EH (cell line): Measurements from ENCODE around the gene THG1L.
A peak's percentile ranks its signal among the peaks of the same experiment; 100 is the strongest.

Experiments used
- DNase-seq: peaks from one replicate; pipeline ENCODE4 v3.0.0-alpha.2; 2015; ENCODE audit warnings: low read depth

The THG1L gene

GRCh38 chr5:157758706-157759105 is 27.5 kb downstream of the THG1L start:
- no peak for DNase-seq

- peak; percentile 74 for DNase-seq
Measured at GRCh38 chr5:157761690-157762621, 30.7 kb downstream of the THG1L start.

- DNase-seq, result no peak
Measured at GRCh38 chr5:157764531-157764930, 33.3 kb downstream of the THG1L start.

DNA sequence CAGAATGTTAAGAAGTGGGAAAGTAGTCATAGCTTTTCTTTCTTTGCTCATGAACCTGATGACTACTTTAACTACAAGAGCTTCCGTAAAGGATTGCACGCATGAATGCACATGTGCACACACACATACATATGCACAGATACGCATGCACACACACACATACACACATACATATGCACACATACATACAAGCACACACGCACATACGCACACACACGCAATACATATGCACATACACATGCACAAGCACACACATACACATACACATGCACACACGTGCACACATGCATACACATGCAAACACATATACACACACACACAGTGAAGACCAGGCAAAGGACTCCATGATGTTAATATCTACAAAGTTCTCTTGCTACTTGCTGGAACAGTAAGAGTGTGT is 35.2 kb downstream of the THG1L start:
- DNase-seq, result no peak

DNA sequence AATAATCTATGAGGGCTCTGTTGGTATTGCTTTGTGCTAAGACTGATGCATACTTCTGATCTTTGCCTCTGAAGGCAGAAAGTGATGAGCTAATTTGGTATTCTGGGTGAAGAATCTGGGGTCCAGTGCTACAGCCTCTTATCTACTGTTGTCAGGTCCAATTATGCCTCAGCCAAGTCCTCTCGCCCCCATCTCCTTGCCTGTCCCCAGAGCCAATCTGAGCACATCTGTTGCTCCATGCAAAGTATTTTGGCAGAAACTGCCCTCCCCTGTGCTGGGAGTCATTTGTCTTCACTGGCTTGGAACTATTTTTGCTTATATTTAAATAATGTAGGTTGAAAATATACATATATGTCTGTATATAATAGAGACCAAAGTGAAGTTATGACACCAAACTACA is 35.7 kb downstream of the THG1L start:
- DNase-seq, result no peak

- DNase-seq, result no peak
Measured at GRCh38 chr5:157767689-157768088, 36.5 kb downstream of the THG1L start.

GRCh38 chr5:157770665-157771064 is 39.4 kb downstream of the THG1L start:
- no peak for DNase-seq

DNA sequence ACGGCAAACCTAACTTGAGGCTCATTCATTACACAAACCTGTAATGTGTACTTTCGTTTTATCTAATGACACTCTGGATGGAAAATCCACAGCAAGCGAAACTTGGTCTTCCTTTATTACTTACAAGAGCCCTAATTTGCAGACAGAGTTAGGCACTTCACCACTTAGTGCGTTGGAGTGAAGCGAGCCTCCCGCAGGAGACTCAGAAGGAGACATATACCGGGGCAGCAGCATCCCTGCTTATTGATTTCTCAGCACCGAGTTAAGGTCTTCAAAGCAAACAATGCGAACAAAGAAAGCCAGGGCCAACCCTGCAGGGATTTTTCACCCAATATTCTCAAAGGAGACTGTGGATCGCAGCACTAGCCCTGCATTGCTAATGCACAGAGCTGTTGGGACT is 40.9 kb downstream of the THG1L start:
- DNase-seq, result no peak

DNA sequence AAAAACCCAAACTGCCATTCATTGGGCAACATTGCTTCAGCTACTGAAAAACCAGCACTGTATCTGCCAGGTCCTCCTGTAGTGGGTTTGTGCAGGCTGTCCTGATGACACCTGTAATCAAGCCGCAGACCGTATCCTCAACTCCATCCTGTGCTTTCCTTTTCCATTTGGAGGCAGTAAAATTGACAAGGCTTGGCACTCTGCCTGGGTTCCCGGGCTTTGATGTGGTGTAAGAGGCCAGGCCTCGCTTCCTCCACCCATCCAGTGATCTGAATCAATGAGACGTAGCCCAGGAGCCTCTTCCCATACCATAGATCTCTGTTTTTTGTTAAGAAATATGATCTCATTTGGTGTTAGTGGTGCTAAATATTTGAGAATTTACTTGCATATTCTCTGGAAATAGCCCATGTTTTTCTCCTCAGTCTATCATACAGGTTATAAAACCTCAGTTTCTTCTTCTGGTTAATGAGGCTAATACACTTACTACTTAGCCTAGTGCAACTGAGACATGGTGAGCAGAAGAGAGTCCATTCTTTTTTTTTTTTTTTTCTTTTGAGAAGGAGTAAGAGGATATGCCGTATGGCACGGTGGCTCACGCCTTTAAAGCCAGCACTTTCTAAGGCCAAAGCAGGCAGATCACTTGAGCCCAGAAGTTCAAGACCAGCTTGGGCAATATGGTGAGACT is 47.0 kb downstream of the THG1L start:
- peak; percentile 37 for DNase-seq

DNA sequence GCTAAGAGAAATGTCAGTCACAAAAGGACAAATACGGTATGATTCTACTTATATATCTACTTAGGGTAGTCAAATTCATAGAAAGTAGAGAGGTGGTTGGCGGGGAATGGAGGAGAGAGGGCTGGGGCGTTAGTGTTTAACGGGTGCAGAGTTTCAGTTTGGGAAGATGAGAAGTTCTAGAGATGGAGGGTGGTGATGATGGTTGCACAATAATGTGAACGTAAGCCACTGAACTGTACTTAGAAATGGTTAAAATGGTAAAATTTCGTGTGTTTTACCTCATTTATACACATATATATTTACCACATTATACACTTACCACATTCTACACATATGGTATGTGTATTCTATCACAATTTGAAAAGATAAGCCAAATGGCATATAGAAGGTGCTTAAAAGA is 48.0 kb downstream of the THG1L start:
- no peak for DNase-seq

GRCh38 chr5:157785801-157786200 is 54.6 kb downstream of the THG1L start:
- DNase-seq, result no peak
